ENCODE data around the gene BDKRB2. TPM values are rescaled to one million over a fixed set of nuclear protein-coding genes. Genes with fewer than 3 reads are reported as not detected.

The BDKRB2 gene
- total and polyA plus RNA-seq, 2 of the 8 experiments (the other 6 are each of a cell fraction or from before 2014, with no cell fraction given) = 0.13 to 0.21 TPM

GRCh38 chr14:96252323-96252998, 47.8 kb downstream of the BDKRB2 start:
- 85% methylated on average over 19 of the region's 19 CpGs; no CpG with 5 or more reads in 1 of the 2 experiments for WGBS, 2 experiments (ENCODE audit: extremely low coverage in 1 of 2, insufficient coverage in 1 of 2, insufficient read length in 1 of 2, insufficient replicate concordance in 2 of 2, low coverage in 1 of 2, low lambda C conversion rate in 2 of 2, missing lambda C conversion rate in 1 of 2)

More at GRCh38 chr14:96252323-96252998, 47.8 kb downstream of the BDKRB2 start:
- H2BK12ac ChIP-seq (ENCODE audit: low read depth, low read length) = no peak overlapping the region
- no peaks in the 10 kb centered on the region for H3K36me3 ChIP-seq (ENCODE audit: control insufficient read depth in 2 of 4, insufficient read depth in 4 of 4, low read length in 3 of 4)
- H4K8ac ChIP-seq (ENCODE audit: extremely low read depth, insufficient read depth, low read length) = no peak overlapping the region; the same call in 1 of the 2 replicates
- H4K91ac ChIP-seq (replicated peaks; ENCODE audit: insufficient read length, low read length) = no peak overlapping the region
- H3K79me1 ChIP-seq (ENCODE audit: low read depth, low read length) = no peaks in the 10 kb centered on the region
- no peaks in the 10 kb centered on the region for H3K79me2 ChIP-seq (ENCODE audit: control insufficient read depth in 1 of 2, insufficient read depth in 2 of 2, low read length in 2 of 2)
- H3K23ac ChIP-seq (ENCODE audit: insufficient read length) = no peak overlapping the region
- ChIA-PET POLR2A (ENCODE audit: partially characterized antibody) (no interaction called here), CTCF (ENCODE audit: partially characterized antibody) (interaction anchor here (0.6 to 6.0 kb wide), 9 partner anchors 10 to 189 kb away, joined by 3 to 23 read pairs (median 4); no protein-coding TSS in a partner anchor)
- no peak overlapping the region for H2BK15ac ChIP-seq (ENCODE audit: low read length)
- FAIRE-seq (no peak), DNase-seq (ENCODE audit: low read depth in 1 of 2, low spot score in 2 of 2) (no peak)
- no peak overlapping the region for H3K14ac ChIP-seq (ENCODE audit: insufficient read length)
- H2BK20ac ChIP-seq (ENCODE audit: low read length) = peak overlapping the region; percentile 26; the same call in 1 of the 2 replicates
- TF ChIP-seq HDAC2 (IDR thresholded peaks at IDR 0.05; ENCODE audit: borderline replicate concordance in 1 of 2, low read depth in 2 of 2, low read length in 2 of 2) (no peak), SIRT6 (IDR thresholded peaks at IDR 0.05; ENCODE audit: low read length) (no peak), KDM5A (IDR thresholded peaks at IDR 0.05; ENCODE audit: low read length) (no peak), EGR1 (IDR thresholded peaks at IDR 0.05; ENCODE audit: borderline replicate concordance, low read depth, low read length) (no peak), KDM4A (IDR thresholded peaks at IDR 0.05; ENCODE audit: low read depth, low read length, severe bottlenecking) (no peak)
- TF ChIP-seq, protein P1, sequence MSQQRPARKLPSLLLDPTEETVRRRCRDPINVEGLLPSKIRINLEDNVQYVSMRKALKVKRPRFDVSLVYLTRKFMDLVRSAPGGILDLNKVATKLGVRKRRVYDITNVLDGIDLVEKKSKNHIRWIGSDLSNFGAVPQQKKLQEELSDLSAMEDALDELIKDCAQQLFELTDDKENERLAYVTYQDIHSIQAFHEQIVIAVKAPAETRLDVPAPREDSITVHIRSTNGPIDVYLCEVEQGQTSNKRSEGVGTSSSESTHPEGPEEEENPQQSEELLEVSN (IDR thresholded peaks at IDR 0.05) = 0 out of 2 replicates have a peak, but pooled peaks have one; percentile 24
- no peak overlapping the region for H3K4me3 ChIP-seq (ENCODE audit: extremely low read depth in 1 of 4, insufficient read depth in 2 of 4, low read depth in 3 of 4, low read length in 4 of 4)
- H3K4me2 ChIP-seq (ENCODE audit: insufficient read depth in 1 of 2, low read depth in 2 of 2, low read length in 2 of 2) = no peak overlapping the region
- no peaks in the 10 kb centered on the region for H3K23me2 ChIP-seq (ENCODE audit: low read depth, low read length)
- H2BK120ac ChIP-seq (replicated peaks; ENCODE audit: low read depth, low read length) = no peak overlapping the region
- H3K4me1 ChIP-seq (replicated peaks in 1 of 4; ENCODE audit: control insufficient read depth in 3 of 4, insufficient read depth in 4 of 4, low read length in 3 of 4) = peaks cover 0 to 4% (median 2%) of the 10 kb centered on the region in 4 experiments; a peak in 3 of 7 replicates
- H2BK5ac ChIP-seq (ENCODE audit: low read depth, low read length) = no peak overlapping the region
- no peak overlapping the region for H3K27ac ChIP-seq (ENCODE audit: low read depth, low read length)
- no peaks in the 10 kb centered on the region for H3K9me3 ChIP-seq (ENCODE audit: insufficient read depth in 2 of 2, low read depth in 1 of 2, low read length in 1 of 2)
- H3K18ac ChIP-seq (ENCODE audit: extremely low read depth, low read length) = no peak overlapping the region
- no peak overlapping the region for H3K4ac ChIP-seq (replicated peaks; ENCODE audit: insufficient read length, low read depth, low read length)
- H4K20me1 ChIP-seq (replicated peaks in 1 of 2; ENCODE audit: control insufficient read depth in 1 of 2, insufficient read depth in 2 of 2, low read length in 2 of 2) = no peaks in the 10 kb centered on the region
- no peak overlapping the region for H3K9ac ChIP-seq (replicated peaks in 1 of 4; ENCODE audit: extremely low read depth in 1 of 4, low read depth in 3 of 4, low read length in 3 of 4)
- H3K56ac ChIP-seq (replicated peaks; ENCODE audit: insufficient read length, low read depth, low read length) = no peak overlapping the region
- no peak overlapping the region for H2AK5ac ChIP-seq (ENCODE audit: low read depth, low read length)
- no peak overlapping the region for H4K5ac ChIP-seq (ENCODE audit: insufficient read length, low read depth, low read length)
- H3K27me3 ChIP-seq (replicated peaks in 1 of 4; ENCODE audit: control insufficient read depth in 3 of 4, extremely low read depth in 1 of 4, insufficient read depth in 3 of 4, low read length in 3 of 4) = no peaks in the 10 kb centered on the region
- no peak overlapping the region for H2AFZ ChIP-seq (ENCODE audit: low read length)

Data from H1 (cell line).